NCI-H2171 treated with DMSO at 0.1 percent for 48 hours (cell line): ENCODE data around the gene RASL12.
"Not testable (repeated sequence)": the region's sequence is repeated elsewhere in the genome, so short reads cannot be mapped to it uniquely, and the experiment has no call there.

ENCODE experiments used
- DNase-seq: peaks from one replicate; lab custom pipeline; 2025; lab: John Stamatoyannopoulos, UW

RASL12 gene

DNA sequence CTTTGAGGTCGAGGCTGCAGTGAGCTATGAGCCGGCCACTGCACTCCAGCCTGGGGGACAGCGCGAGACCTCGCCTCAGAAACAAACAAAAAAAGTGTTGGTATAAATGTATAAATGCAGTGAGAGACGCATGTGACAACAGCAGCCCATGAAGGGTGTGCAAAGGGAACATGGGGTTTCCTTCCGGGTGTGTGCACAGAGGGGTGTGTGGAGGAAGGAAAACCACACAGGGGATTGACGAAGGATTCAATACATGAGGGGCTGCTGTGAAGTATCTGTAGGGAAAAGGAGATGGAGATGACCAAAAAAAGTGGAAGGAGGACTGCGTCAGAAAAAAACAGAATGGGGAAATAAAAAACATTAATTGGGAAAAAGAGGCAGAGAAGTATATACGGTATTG lies 39.5 kb downstream of the RASL12 start:
- no peak for DNase-seq

DNA sequence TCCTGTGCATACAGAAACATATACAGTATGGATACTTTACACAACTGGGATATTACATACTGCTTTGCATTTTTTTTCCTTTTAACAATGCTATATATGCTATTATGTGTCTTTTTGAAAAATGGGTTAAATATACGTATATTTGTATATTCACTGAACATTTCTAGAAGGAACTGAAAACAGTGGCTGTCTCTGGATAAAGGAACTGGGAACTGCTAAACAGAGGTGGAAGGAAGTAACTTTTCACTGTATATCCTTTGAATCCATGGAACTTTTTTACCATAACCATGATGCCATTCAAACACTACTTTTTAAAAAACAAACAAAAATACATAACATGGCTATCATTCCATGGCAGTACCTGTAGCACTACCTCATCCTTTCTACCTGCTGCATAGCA lies 40.2 kb downstream of the RASL12 start:
- DNase-seq = no peak

DNA sequence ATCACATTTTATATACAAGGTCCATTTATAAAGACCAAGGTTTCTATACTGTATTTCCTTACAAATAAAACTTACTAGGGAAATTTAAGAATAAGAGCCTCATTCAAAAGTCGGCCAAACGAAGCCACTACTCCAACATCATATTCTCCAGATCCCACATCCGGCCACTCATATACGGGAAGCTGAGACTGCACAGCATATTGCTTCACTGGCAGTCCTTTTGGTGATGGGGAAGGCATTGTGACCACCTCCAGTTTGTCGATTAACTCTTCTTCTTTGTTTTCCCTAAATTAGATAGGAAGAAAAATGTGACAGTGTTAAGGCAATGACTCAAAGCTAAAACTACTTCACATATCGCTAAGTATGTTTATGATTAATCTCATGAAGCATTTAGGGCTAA lies 41.0 kb downstream of the RASL12 start:
- no peak for DNase-seq

DNA sequence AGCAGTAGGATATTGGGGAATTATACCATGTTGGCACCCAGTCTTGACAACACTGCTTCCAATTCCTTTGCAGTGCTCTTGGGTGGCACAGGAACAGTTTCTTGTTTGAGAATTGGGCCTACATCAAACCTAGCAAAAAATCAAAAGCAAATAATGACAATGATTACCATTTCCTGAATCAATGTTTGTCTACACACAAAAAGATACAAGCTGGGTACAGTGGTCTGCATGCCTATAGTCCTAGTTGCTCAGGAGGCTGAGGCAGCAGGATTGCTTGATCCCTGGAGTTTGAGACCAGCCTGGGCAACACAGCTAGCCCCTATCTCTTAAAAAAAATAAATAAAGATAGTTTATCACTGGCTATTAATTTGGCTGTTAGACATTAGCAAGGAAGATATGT lies 46.3 kb downstream of the RASL12 start:
- no peak for DNase-seq

DNA sequence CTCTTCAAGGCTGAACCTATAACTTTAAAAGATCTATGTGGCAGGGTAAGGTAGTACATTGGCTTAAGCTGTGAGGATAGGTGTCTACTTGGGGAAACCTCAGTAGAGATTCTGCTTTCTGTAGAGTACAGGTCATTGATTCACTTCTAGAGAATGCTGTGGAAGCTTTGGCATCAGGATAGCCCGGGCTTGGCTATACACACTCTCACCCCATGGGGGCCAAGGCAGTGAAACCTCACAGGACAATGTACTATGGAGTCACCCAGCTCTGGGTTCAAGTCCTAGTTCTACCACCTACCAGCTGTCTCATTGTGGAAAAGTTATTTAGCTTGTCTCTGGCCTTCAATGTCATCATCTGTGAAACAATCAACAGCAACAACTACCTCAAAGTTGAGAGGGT lies 47.4 kb downstream of the RASL12 start:
- DNase-seq = no peak

DNA sequence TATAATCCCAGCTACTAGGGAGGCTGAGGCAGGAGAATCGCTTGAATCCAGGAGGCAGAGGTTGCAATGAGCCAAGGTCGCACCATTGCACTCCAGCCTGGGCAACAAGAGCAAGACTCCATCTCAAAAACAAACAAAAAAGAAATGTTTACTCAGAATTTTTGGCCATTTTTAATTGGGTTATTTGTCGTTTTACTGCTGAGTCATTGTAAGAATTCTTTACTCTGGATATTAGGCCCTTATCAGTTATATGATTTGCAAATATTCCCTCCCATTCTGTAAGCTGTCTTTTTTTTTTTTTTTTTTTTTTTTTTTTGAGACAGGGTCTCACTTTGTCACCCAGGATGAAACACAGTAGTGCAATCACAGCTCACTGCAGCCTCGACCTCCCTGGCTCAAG lies 56.6 kb downstream of the RASL12 start:
- not testable (repeated sequence) for DNase-seq

DNA sequence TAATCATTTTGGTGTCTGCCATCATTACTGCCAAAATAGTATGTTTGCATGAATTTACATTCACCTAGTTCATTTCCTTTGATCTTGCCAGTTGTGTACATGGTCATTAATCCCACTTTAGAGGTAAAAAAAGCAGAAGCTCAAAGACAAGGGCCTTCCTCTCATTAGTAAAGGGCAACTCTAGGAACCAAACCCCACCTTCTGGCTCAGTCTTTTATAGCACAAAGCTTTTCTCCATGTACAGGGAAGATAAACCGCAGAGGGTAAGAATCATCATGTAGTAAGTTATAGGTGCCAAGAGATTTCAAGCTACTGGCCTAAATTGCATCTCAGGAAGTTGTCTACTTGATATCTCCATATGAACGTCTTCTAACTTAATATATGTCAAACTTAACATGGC lies 58.8 kb downstream of the RASL12 start:
- DNase-seq = no peak

DNA sequence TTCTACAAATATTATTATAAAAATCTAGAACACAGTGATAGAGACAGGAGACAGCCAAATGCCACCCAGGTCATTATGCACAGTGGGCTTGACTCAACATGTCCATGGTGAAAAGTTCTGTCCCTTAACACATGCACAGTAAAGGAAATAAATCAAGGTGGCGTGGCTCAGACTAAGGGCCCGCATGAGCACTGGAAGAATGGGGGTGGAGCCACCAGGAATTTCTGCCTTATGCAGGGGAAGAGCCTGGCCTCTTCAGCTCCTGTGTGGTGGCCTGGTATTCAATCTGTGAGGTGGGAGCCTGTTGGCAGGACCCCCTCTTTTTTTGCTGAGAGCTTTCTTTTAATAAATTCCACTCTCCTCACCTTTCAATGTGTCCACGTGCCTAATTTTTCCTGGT lies 60.9 kb downstream of the RASL12 start:
- no peak for DNase-seq

DNA sequence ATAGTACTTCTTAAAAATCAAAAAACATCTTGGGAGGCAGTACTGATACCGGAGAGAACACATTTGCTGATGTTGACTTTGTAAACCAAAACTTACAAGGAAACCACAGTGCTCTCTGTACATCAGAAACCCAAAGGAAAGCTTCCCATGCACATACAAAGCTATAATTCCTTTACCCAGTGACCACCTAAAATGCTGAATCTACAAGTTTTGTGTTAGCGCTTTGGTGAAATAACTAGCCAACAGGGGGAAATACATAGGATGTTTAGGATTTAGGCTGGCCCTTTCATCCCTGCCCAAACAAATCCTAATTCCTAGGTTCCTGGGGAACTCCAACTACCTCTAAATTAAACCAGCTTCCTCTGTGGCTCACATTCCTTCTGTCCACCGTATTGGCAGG lies 62.8 kb downstream of the RASL12 start:
- no peak for DNase-seq
